ENCODE results near the gene MAP2K5.
"Not testable (repeated sequence)": the region's sequence is repeated elsewhere in the genome, so short reads cannot be mapped to it uniquely, and the experiment has no call there.

Gene MAP2K5

GRCh38 chr15:67660446-67660845 lies 117.9 kb downstream of the MAP2K5 start:
- DNase-seq (ENCODE audit: low read depth in 2 of 2, low spot score in 1 of 2), result no peak

- no peak for DNase-seq (ENCODE audit: low read depth in 2 of 2, low spot score in 1 of 2)
These were observed 118.5 kb downstream of the MAP2K5 start for GRCh38 chr15:67660874-67661606.

GRCh38 chr15:67670647-67671305 lies 128.3 kb downstream of the MAP2K5 start:
- DNase-seq (ENCODE audit: low read depth in 2 of 2, low spot score in 1 of 2), result no peak

- DNase-seq (ENCODE audit: low read depth in 2 of 2, low spot score in 1 of 2), result not testable (repeated sequence)
These were observed 130.3 kb downstream of the MAP2K5 start for GRCh38 chr15:67672834-67673233.

- DNase-seq (ENCODE audit: low read depth in 2 of 2, low spot score in 1 of 2), result no peak
These were observed 132.5 kb downstream of the MAP2K5 start for GRCh38 chr15:67674983-67675382.

GRCh38 chr15:67678089-67678488 lies 135.6 kb downstream of the MAP2K5 start:
- DNase-seq (ENCODE audit: low read depth in 2 of 2, low spot score in 1 of 2), result no peak

- DNase-seq (ENCODE audit: low read depth in 2 of 2, low spot score in 1 of 2), result no peak
These were observed 136.5 kb downstream of the MAP2K5 start for GRCh38 chr15:67678993-67679392.

- no peak for DNase-seq (ENCODE audit: low read depth in 2 of 2, low spot score in 1 of 2)
These were observed 138.1 kb downstream of the MAP2K5 start for GRCh38 chr15:67680641-67681040.

- no peak for DNase-seq (ENCODE audit: low read depth in 2 of 2, low spot score in 1 of 2)
These were observed 142.6 kb downstream of the MAP2K5 start for GRCh38 chr15:67685008-67685599.

GRCh38 chr15:67685716-67686115 lies 143.2 kb downstream of the MAP2K5 start:
- no peak for DNase-seq (ENCODE audit: low read depth in 2 of 2, low spot score in 1 of 2)

GRCh38 chr15:67690936-67691335 lies 148.4 kb downstream of the MAP2K5 start:
- no peak for DNase-seq (ENCODE audit: low read depth in 2 of 2, low spot score in 1 of 2)

- no peak for DNase-seq (ENCODE audit: low read depth in 2 of 2, low spot score in 1 of 2)
These were observed 148.9 kb downstream of the MAP2K5 start for GRCh38 chr15:67691450-67691849.

- no peak for DNase-seq (ENCODE audit: low read depth in 2 of 2, low spot score in 1 of 2)
These were observed 150.1 kb downstream of the MAP2K5 start for GRCh38 chr15:67692573-67692972.

GRCh38 chr15:67696087-67696486 lies 153.6 kb downstream of the MAP2K5 start:
- no peak for DNase-seq (ENCODE audit: low read depth in 2 of 2, low spot score in 1 of 2)

GRCh38 chr15:67700023-67700422 lies 157.5 kb downstream of the MAP2K5 start:
- DNase-seq (ENCODE audit: low read depth in 2 of 2, low spot score in 1 of 2), result no peak

- DNase-seq (ENCODE audit: low read depth in 2 of 2, low spot score in 1 of 2), result no peak
These were observed 159.2 kb downstream of the MAP2K5 start for GRCh38 chr15:67701669-67702068.

GRCh38 chr15:67707520-67708283 lies 165.2 kb downstream of the MAP2K5 start:
- no peak for DNase-seq (ENCODE audit: low read depth in 2 of 2, low spot score in 1 of 2)

GRCh38 chr15:67708500-67708899 lies 166.0 kb downstream of the MAP2K5 start:
- no peak for DNase-seq (ENCODE audit: low read depth in 2 of 2, low spot score in 1 of 2)

GRCh38 chr15:67715170-67715569 lies 172.7 kb downstream of the MAP2K5 start:
- no peak for DNase-seq (ENCODE audit: low read depth in 2 of 2, low spot score in 1 of 2)

- no peak for DNase-seq (ENCODE audit: low read depth in 2 of 2, low spot score in 1 of 2)
These were observed 173.7 kb downstream of the MAP2K5 start for GRCh38 chr15:67716171-67716570.

- no peak for DNase-seq (ENCODE audit: low read depth in 2 of 2, low spot score in 1 of 2)
These were observed 175.3 kb downstream of the MAP2K5 start for GRCh38 chr15:67717776-67718175.
